B cell (primary cell): ENCODE measurements around the gene ZNF606. TPM values are rescaled to one million over a fixed set of nuclear protein-coding genes. Genes with fewer than 3 reads are reported as not detected.

Experiments used
- ATAC-seq: fragments of 200-7000 bp; cut with Tn5 transposase; one replicate; pipeline ENCODE4 v1.10.0; 2021; ENCODE audit warnings: low read depth, mild to moderate bottlenecking, moderate number of reproducible peaks, moderate library complexity
- CTCF ChIA-PET: fragments of 350-600 bp; sonication (Branson Sonifier 250); formaldehyde crosslinking; loops from one replicate; lab custom pipeline; 2021; ENCODE audit warnings: antibody characterized with exemption, inconsistent platforms; lab: Charles Lee
- POLR2A ChIA-PET: fragments of 350-600 bp; sonication (Branson Sonifier 250); formaldehyde crosslinking; loops from one replicate; lab custom pipeline; 2021; ENCODE audit warnings: antibody characterized with exemption; lab: Charles Lee
- DNase-seq: peaks from one replicate; pipeline ENCODE4 v3.0.0; 2013
- H2AFZ ChIP-seq: 2 replicates; pipeline ENCODE4 v1.6.1; 2012; ENCODE audit warnings: mild to moderate bottlenecking, low read depth, low read length; ENCODE audit not compliant: insufficient read depth, poor library complexity, severe bottlenecking
- H3K27ac ChIP-seq, 2 donors: 1 replicate in 1 of 2; 2 replicates in 1 of 2; pipeline ENCODE4 v1.5.1; 2012 to 2013; ENCODE audit warnings: low read length in 2 of 2, mild to moderate bottlenecking in 2 of 2, moderate library complexity in 1 of 2
- H3K27me3 ChIP-seq, 4 experiments: fragments of 200-600 bp in 1 of 4; sonication (generic) in 1 of 4; replicated peaks in 1 of 4; 1 replicate in 2 of 4; 2 replicates in 2 of 4; pipeline versions ENCODE4 v1.6.1 to v1.7.0; 2013 to 2016; ENCODE audit warnings: low read length in 3 of 4, mild to moderate bottlenecking in 2 of 4, mixed read lengths in 1 of 4, moderate library complexity in 1 of 4; ENCODE audit not compliant: insufficient read depth in 4 of 4, control insufficient read depth in 3 of 4; ENCODE audit errors: control extremely low read depth in 1 of 4
- H3K36me3 ChIP-seq, 2 experiments: replicated peaks in 1 of 2; 1 replicate in 1 of 2; 2 replicates in 1 of 2; pipeline versions ENCODE4 v1.6.1 to v1.7.1; 2013; ENCODE audit warnings: low read length in 1 of 2; ENCODE audit not compliant: insufficient read depth in 2 of 2, control insufficient read depth in 1 of 2; ENCODE audit errors: control extremely low read depth in 1 of 2, extremely low read depth in 1 of 2
- H3K4me1 ChIP-seq, 2 donors: fragments of 200-600 bp in 1 of 2; sonication (generic) in 1 of 2; 1 replicate in 1 of 2; 2 replicates in 1 of 2; pipeline versions ENCODE4 v1.5.1 to v1.6.1; 2013 to 2017; ENCODE audit warnings: low read length in 2 of 2; ENCODE audit not compliant: control insufficient read depth in 2 of 2, insufficient read depth in 2 of 2
- H3K4me2 ChIP-seq: replicated peaks from 2 replicates; pipeline ENCODE3; 2012; ENCODE audit warnings: mild to moderate bottlenecking, low read depth, low read length; ENCODE audit not compliant: poor library complexity, severe bottlenecking
- H3K4me3 ChIP-seq, 5 experiments: fragments of 200-600 bp in 1 of 5; sonication (generic) in 1 of 5; 1 replicate in 3 of 5; 2 replicates in 2 of 5; pipeline versions ENCODE4 v1.5.1 to v1.7.0; 2011 to 2016; ENCODE audit warnings: low read length in 4 of 5, mild to moderate bottlenecking in 4 of 5, low read depth in 2 of 5, control low read depth in 1 of 5, moderate library complexity in 1 of 5; ENCODE audit not compliant: insufficient read depth in 1 of 5; ENCODE audit errors: control extremely low read depth in 1 of 5, extremely low read depth in 1 of 5
- H3K79me2 ChIP-seq: fragments of 200-600 bp; sonication (generic); one replicate; pipeline ENCODE4 v1.6.0; 2016; ENCODE audit warnings: low read length; ENCODE audit not compliant: control insufficient read depth, insufficient read depth
- H3K9ac ChIP-seq: fragments of 200-600 bp; sonication (generic); 2 replicates; pipeline ENCODE4 v1.6.1; 2017; ENCODE audit warnings: mild to moderate bottlenecking, low read length, moderate library complexity
- H3K9me3 ChIP-seq, 3 donors: one replicate each; pipeline versions ENCODE4 v1.6.1 to v1.7.1; 2013; ENCODE audit warnings: low read length in 2 of 3; ENCODE audit not compliant: control insufficient read depth in 2 of 3, insufficient read depth in 1 of 3; ENCODE audit errors: control extremely low read depth in 1 of 3
- H4K20me1 ChIP-seq: 2 replicates; pipeline ENCODE4 v1.6.0; 2012; ENCODE audit warnings: mild to moderate bottlenecking, low read length; ENCODE audit not compliant: insufficient read depth, control insufficient read depth, poor library complexity, severe bottlenecking
- H3K27ac Mint-ChIP-seq: one replicate; pipeline ENCODE4 v1.8.0; 2021; ENCODE audit warnings: mixed read lengths
- H3K27me3 Mint-ChIP-seq: one replicate; pipeline ENCODE4 v1.8.0; 2021; ENCODE audit warnings: mixed read lengths
- H3K4me1 Mint-ChIP-seq: one replicate; pipeline ENCODE4 v1.8.0; 2021; ENCODE audit warnings: mixed read lengths
- H3K4me3 Mint-ChIP-seq: one replicate; pipeline ENCODE4 v1.8.0; 2021; ENCODE audit warnings: mixed read lengths
- H3K9me3 Mint-ChIP-seq: one replicate; pipeline ENCODE4 v1.8.0; 2022; ENCODE audit warnings: mixed read lengths; ENCODE audit not compliant: insufficient read depth
- CTCF ChIP-seq: fragments of 200-600 bp; IDR thresholded peaks from one replicate; pipeline ENCODE4 v1.8.0; 2022; ENCODE audit warnings: antibody characterized with exemption, mild to moderate bottlenecking
- EZH2 ChIP-seq: IDR thresholded peaks from 2 replicates; pipeline ENCODE4 v1.6.1; 2012; ENCODE audit warnings: borderline replicate concordance, low read depth, mild to moderate bottlenecking, moderate library complexity, low read length; ENCODE audit not compliant: insufficient read depth, poor library complexity, severe bottlenecking
- WGBS: methylation state at CpG from one replicate; pipeline ENCODE4 v1.1.5; 2013; ENCODE audit warnings: missing lambda C conversion rate; ENCODE audit not compliant: insufficient coverage; 5-methylcytosine and 5-hydroxymethylcytosine counted together
- intact Hi-C: fragments of 100-400 bp; cut with micrococcal nuclease; formaldehyde crosslinking; loops from one replicate; pipeline ENCODE4 v1.10.0; 2022
- polyA plus RNA-seq: library from polyadenylated mRNA; depleted of rRNA; stranded (reverse); fragments of >200 nt; gene quantifications from 2 replicates; pipeline ENCODE4 v1.2.3, GENCODE V29; 2012
- total RNA-seq, 2 donors: library from RNA; stranded (reverse); fragments of 120-200 nt in 1 of 2; gene quantifications; 1 replicate in 1 of 2; 2 replicates in 1 of 2; pipeline versions ENCODE4 v1.2.3 to v1.2.4, GENCODE V29; 2013 to 2022

Gene ZNF606
- total and polyA plus RNA-seq, 2 donors (not counting 1 experiment from before 2014, with no cell fraction given) = 11.5 to 48.4 TPM

- peak within 1 kb of the TSS; percentile 94 for H3K4me3 Mint-ChIP-seq
- peak within 1 kb of the TSS; percentile 95 for H3K4me2 ChIP-seq
- intact Hi-C loops = loop anchor here (1.0 kb wide), 3 partner anchors 12 to 46 kb away; partner anchors contain the start of genes ZNF256, ZNF417 and ZNF814
- H3K27ac Mint-ChIP-seq = peak within 1 kb of the TSS; percentile 92
- no peaks in the 10 kb centered on the region for H3K27me3 Mint-ChIP-seq
- H3K27ac ChIP-seq = peak within 1 kb of the TSS; percentile 74 to 87
- H3K4me1 Mint-ChIP-seq = peaks cover 17% of the 10 kb centered on the region
- ATAC-seq = peak; percentile 99
- CTCF ChIA-PET = interaction anchor here (1.2 kb wide), 1 partner anchor 18 kb away, joined by 4 read pairs; the partner anchor contains the start of gene ZNF417
- DNase-seq = peak; percentile 81
- H3K79me2 ChIP-seq = peaks cover 47% of the 10 kb centered on the region
- peak within 1 kb of the TSS; percentile 99 for H2AFZ ChIP-seq
- peaks cover 0 to 70% (median 4%) of the 10 kb centered on the region in 3 donors for H3K9me3 ChIP-seq
- WGBS = 10% methylated on average over 51 of the region's 54 CpGs
- POLR2A ChIA-PET = interaction anchor here (0.8 to 1.6 kb wide), 2 partner anchors 10 to 485 kb away, joined by 3 to 4 read pairs; no protein-coding TSS in a partner anchor
- peaks cover 8 to 14% of the 10 kb centered on the region in 2 donors for H3K4me1 ChIP-seq
- H3K9ac ChIP-seq = peak within 1 kb of the TSS; percentile 92
- no peak for TF ChIP-seq CTCF
- TF ChIP-seq EZH2 = no peak
- no peaks in the 10 kb centered on the region for H4K20me1 ChIP-seq
- H3K4me3 ChIP-seq = peak within 1 kb of the TSS; percentile 27 to 83 (median 77)
- no peaks in the 10 kb centered on the region for H3K27me3 ChIP-seq
- peaks cover 14% of the 10 kb centered on the region for H3K9me3 Mint-ChIP-seq
- peaks cover 1 to 7% of the 10 kb centered on the region in 2 experiments for H3K36me3 ChIP-seq
Observed at GRCh38 chr19:57934820-57935665, 67.6 kb downstream of the ZNF606 start, which contains the start of gene ZNF418. Gene ZNF418, minus strand, starts transcription at chr19:57935402. Its CDS starts 1,580 bp downstream, at chr19:57933822.

GRCh38 chr19:57927587-57927986 is 75.0 kb downstream of the ZNF606 start:
- no peak overlapping the region for H3K9ac ChIP-seq
- WGBS = 90% methylated on average over 4 of the region's 4 CpGs
- POLR2A ChIA-PET = no interaction called here
- no peaks in the 10 kb centered on the region for H3K4me1 ChIP-seq
- DNase-seq (no peak), ATAC-seq (no peak)
- intact Hi-C loops = no loop called here
- H4K20me1 ChIP-seq = no peaks in the 10 kb centered on the region
- peaks cover 31% of the 10 kb centered on the region for H3K79me2 ChIP-seq
- H3K4me3 ChIP-seq = no peak overlapping the region
- H3K36me3 ChIP-seq = peaks cover 10 to 39% of the 10 kb centered on the region in 2 experiments
- H3K27me3 Mint-ChIP-seq = no peaks in the 10 kb centered on the region
- CTCF ChIA-PET = no interaction called here
- TF ChIP-seq EZH2 (no peak), CTCF (no peak)
- H3K9me3 Mint-ChIP-seq = peaks cover 13% of the 10 kb centered on the region
- H3K9me3 ChIP-seq = peaks cover 13 to 51% (median 34%) of the 10 kb centered on the region in 3 donors
- H3K27ac Mint-ChIP-seq = no peak overlapping the region
- H3K4me2 ChIP-seq = no peak overlapping the region
- no peaks in the 10 kb centered on the region for H3K4me1 Mint-ChIP-seq
- no peaks in the 10 kb centered on the region for H3K27me3 ChIP-seq
- H3K27ac ChIP-seq = no peak overlapping the region
- H2AFZ ChIP-seq = no peak overlapping the region
- H3K4me3 Mint-ChIP-seq = no peak overlapping the region
